Keratinocyte (primary cell): ENCODE measurements around the gene GFOD2.
A peak's percentile ranks its signal among the peaks of the same experiment; 100 is the strongest.

Source experiments
- CTCF ChIP-seq, 3 experiments: IDR thresholded peaks in 1 of 3; conservative IDR thresholded peaks in 1 of 3; optimal IDR thresholded peaks in 1 of 3; 2 replicates in 2 of 3; 3 replicates in 1 of 3; pipeline versions ENCODE3 to v1.5.1; 2011; ENCODE audit warnings: low read length in 3 of 3, mild to moderate bottlenecking in 3 of 3, moderate library complexity in 2 of 3, control low read depth in 1 of 3, inconsistent platforms in 1 of 3; ENCODE audit not compliant: insufficient read depth in 2 of 3; ENCODE audit errors: extremely low read depth in 1 of 3
- EZH2 ChIP-seq: IDR thresholded peaks from one replicate; pipeline ENCODE4 v1.6.1; 2012; ENCODE audit warnings: inconsistent platforms, mild to moderate bottlenecking, low read length, moderate library complexity

DNA sequence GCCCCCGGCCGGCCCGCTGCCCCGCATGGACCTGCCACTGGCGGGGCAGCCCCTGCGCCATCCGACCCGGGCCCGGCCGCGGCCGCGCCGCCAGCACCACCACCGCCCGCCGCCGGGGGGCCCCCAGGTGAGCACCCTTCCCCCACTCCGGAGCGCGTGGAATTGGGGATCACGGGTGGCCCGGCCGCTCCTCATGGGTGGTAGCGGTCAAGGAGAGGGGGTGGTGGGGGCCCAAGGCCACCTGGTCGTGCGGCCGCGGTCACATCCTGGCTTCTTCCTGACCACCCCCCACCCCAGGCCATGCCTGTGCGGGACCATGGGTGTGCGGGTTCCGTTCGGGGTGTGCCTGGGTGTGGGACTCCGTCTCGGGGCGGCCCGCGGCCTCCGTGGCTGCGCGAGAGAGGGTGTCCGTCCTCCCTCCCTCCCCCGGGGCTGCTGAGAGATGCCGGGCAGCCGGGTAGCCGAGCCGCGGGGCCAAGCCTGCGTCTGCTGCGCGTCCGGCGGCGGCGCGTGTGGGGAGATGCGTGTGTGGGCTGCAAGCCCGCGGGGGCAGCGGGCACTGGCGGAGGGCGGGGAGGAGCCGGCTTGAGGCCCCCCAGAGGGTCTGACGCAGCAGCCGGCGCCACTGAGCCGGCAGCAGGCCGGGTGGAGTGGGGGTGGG lies 65.9 kb downstream of the GFOD2 start:
- TF ChIP-seq CTCF (optimal IDR thresholded peaks at IDR 0.05 in 1 of 3, IDR thresholded peaks at IDR 0.05 in 1 of 3, conservative IDR thresholded peaks at IDR 0.05 in 1 of 3; ENCODE audit: extremely low read depth in 1 of 3, insufficient read depth in 2 of 3, low read length in 3 of 3) (peak in 2 of 3 experiments; percentile 10 to 21), EZH2 (peak; percentile 99)
